HG03064 (cell line): Measurements from ENCODE around the gene CHP2.

Experiments
- ATAC-seq: cut with Tn5 transposase; IDR thresholded peaks from one replicate; pipeline ENCODE4 v1.9.1; 2021; ENCODE audit warnings: low read depth; ENCODE audit not compliant: unreplicated experiment

The CHP2 gene

DNA sequence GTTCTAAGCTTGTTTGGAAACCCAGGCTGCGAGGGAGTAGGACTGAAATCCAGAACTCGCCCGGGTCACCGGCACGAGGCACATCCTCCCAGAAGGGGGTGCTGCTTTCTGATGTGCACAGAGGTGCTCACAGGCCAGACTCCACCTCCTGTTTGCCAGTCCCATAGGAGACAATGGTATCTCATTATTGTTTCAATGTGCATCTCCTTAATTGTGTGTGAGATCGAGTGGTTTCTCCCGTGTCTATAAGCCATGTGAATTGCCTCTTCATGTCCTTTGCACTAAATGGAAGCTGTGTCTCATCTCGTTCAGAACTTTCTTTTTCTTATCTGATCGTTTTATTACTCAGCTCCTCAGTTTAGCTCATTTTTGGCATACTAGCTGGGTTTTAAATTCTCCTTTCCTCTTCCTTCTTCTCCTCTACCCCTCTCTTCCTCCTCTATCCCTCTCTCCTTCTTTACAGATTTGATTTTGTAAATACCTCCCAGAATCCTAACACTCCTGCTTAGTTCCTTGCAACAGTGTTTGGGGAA, 48.8 kb downstream of the CHP2 start:
- ATAC-seq = no peak

DNA sequence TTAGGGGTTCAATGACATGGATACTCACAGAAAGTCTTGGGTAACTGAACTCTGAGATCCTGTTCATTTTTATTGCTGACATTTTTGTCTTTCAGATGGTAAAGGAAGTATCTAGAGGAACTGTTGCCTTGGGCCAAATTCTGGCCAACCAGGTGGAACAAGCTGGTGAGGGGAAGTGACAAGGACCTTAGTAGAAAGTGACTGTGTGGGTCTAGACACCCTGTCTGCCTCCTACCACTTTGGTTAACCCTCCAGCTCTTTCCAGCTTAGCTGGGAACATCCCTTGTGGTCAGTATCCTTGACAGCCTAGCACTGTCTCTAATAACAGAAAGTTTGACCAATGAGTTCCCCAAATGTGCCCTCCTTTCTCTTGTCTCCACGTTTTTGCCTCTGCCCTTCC, 52.2 kb downstream of the CHP2 start:
- ATAC-seq = no peak
